Natural killer cell (primary cell): Measurements from ENCODE around the gene MAGEC3. TPM values are rescaled to one million over a fixed set of nuclear protein-coding genes. Genes with fewer than 3 reads are reported as not detected.
"Not testable (repeated sequence)": the region's sequence is repeated elsewhere in the genome, so short reads cannot be mapped to it uniquely, and the experiment has no call there.

Experiments used
- ATAC-seq, 3 donors: fragments of 150-1000 bp in 2 of 3; fragments of 200-7000 bp in 1 of 3; cut with Tn5 transposase; 1 replicate in 1 of 3; 2 replicates in 2 of 3; pipeline ENCODE4 v1.10.0; 2021; ENCODE audit warnings: mild to moderate bottlenecking in 2 of 3, moderate library complexity in 2 of 3
- DNase-seq, 2 donors: peaks; one replicate each; pipeline versions ENCODE4 v3.0.0 to v3.0.0-alpha.2; 2013 to 2021; ENCODE audit warnings: mixed read lengths in 1 of 2
- H3K27ac ChIP-seq: one replicate; pipeline ENCODE4 v1.5.1; 2013; ENCODE audit warnings: mild to moderate bottlenecking, low read length
- H3K27me3 ChIP-seq: one replicate; pipeline ENCODE4 v1.6.1; 2013; ENCODE audit warnings: low read length; ENCODE audit not compliant: control insufficient read depth, insufficient read depth
- H3K36me3 ChIP-seq: one replicate; pipeline ENCODE4 v1.6.1; 2013; ENCODE audit warnings: low read length; ENCODE audit not compliant: control insufficient read depth, insufficient read depth
- H3K4me1 ChIP-seq: one replicate; pipeline ENCODE4 v1.6.1; 2013; ENCODE audit warnings: low read length; ENCODE audit not compliant: control insufficient read depth, insufficient read depth
- H3K4me3 ChIP-seq: one replicate; pipeline ENCODE4 v1.5.1; 2013; ENCODE audit warnings: low read length
- H3K9me3 ChIP-seq: one replicate; pipeline ENCODE4 v1.6.1; 2013; ENCODE audit warnings: low read length; ENCODE audit not compliant: control insufficient read depth, insufficient read depth
- H3K27ac Mint-ChIP-seq, 2 donors: one replicate each; pipeline ENCODE4 v1.8.0; 2022; ENCODE audit warnings: mild to moderate bottlenecking in 2 of 2, mixed read lengths in 2 of 2, moderate library complexity in 1 of 2
- H3K27me3 Mint-ChIP-seq, 2 donors: one replicate each; pipeline ENCODE4 v1.8.0; 2022; ENCODE audit warnings: low read depth in 2 of 2, mixed read lengths in 2 of 2
- H3K36me3 Mint-ChIP-seq: one replicate; pipeline ENCODE4 v1.8.0; 2022; ENCODE audit warnings: mixed read lengths
- H3K4me1 Mint-ChIP-seq, 2 donors: one replicate each; pipeline ENCODE4 v1.8.0; 2022; ENCODE audit warnings: mixed read lengths in 2 of 2
- H3K4me3 Mint-ChIP-seq: one replicate; pipeline ENCODE4 v1.8.0; 2022; ENCODE audit warnings: mild to moderate bottlenecking, moderate library complexity, mixed read lengths
- H3K9me3 Mint-ChIP-seq, 2 donors: one replicate each; pipeline ENCODE4 v1.8.0; 2022; ENCODE audit warnings: mixed read lengths in 2 of 2
- CTCF ChIP-seq: fragments of 200-600 bp; IDR thresholded peaks from one replicate; pipeline ENCODE4 v1.8.0; 2022; ENCODE audit warnings: antibody characterized with exemption
- WGBS: methylation state at CpG from one replicate; pipeline ENCODE4 v1.1.7; 2013; ENCODE audit warnings: missing lambda C conversion rate; ENCODE audit not compliant: insufficient coverage; 5-methylcytosine and 5-hydroxymethylcytosine counted together
- intact Hi-C: fragments of 100-400 bp; cut with micrococcal nuclease; formaldehyde crosslinking; loops from one replicate; pipeline ENCODE4 v1.14.2; 2022
- total RNA-seq, 4 donors: library from RNA; stranded (reverse); fragments of 120-200 nt in 1 of 4; gene quantifications; one replicate each; pipeline versions ENCODE4 v1.2.3 to v1.2.4, GENCODE V29; 2013 to 2022

The MAGEC3 gene
- total RNA-seq, 3 donors from 2014 or later (not counting 1 experiment from before 2014, with no cell fraction given): not detected

DNA sequence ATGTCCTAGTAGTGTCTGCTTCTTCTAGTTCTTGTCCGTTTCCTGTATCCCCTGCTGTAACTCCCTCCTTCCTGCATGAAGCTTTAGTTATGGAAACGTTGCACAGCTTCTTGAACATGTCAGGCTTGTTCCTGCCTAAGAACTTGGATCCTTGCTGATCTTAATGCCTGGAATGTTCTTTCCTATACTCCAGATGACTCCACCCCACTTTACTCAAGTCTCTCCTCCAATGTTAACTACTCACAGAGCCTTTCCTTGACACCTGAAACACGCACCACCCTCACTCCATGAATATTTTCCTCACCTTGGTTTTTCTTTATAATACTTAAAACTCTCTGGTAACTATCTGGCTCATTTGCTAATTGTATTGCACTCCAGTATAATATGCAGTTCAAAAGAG is 19.4 kb downstream of the MAGEC3 start:
- Mint-ChIP-seq H3K4me1 (no peaks in the 10 kb centered on the region), H3K27me3 (peaks cover 0 to 5% of the 10 kb centered on the region in 2 donors), H3K27ac (no peak overlapping the region), H3K36me3 (no peaks in the 10 kb centered on the region), H3K9me3 (peaks cover under 1 to 10% of the 10 kb centered on the region in 2 donors), H3K4me3 (no peak overlapping the region)
- H3K4me3 ChIP-seq: no peak overlapping the region
- H3K27me3 ChIP-seq: no peaks in the 10 kb centered on the region
- ATAC-seq (no peak), DNase-seq (no peak)
- H3K9me3 ChIP-seq: no peaks in the 10 kb centered on the region
- no peaks in the 10 kb centered on the region for H3K4me1 ChIP-seq
- WGBS: 69% methylated on average over 3 of the region's 3 CpGs
- intact Hi-C loops: no loop called here
- no peak overlapping the region for H3K27ac ChIP-seq
- H3K36me3 ChIP-seq: no peaks in the 10 kb centered on the region
- TF ChIP-seq CTCF: no peak

- Histone ChIP-seq H3K27ac (no peak overlapping the region), H3K4me3 (no peak overlapping the region), H3K9me3 (no peaks in the 10 kb centered on the region), H3K27me3 (no peaks in the 10 kb centered on the region), H3K4me1 (no peaks in the 10 kb centered on the region), H3K36me3 (no peaks in the 10 kb centered on the region)
- DNase-seq (no peak), ATAC-seq (no peak)
- Mint-ChIP-seq H3K27ac (no peak overlapping the region), H3K27me3 (no peaks in the 10 kb centered on the region), H3K4me1 (no peaks in the 10 kb centered on the region), H3K4me3 (no peak overlapping the region), H3K9me3 (peaks cover 0 to 3% of the 10 kb centered on the region in 2 donors), H3K36me3 (no peaks in the 10 kb centered on the region)
- WGBS: 53% methylated on average over 3 of the region's 5 CpGs
- intact Hi-C loops: no loop called here
- TF ChIP-seq CTCF: no peak
Observed at GRCh38 chrX:141879616-141880015, 41.5 kb downstream of the MAGEC3 start.

GRCh38 chrX:141888811-141889210 is 50.7 kb downstream of the MAGEC3 start:
- intact Hi-C loops, H3K27me3 Mint-ChIP-seq, H3K9me3 ChIP-seq, H3K9me3 Mint-ChIP-seq, H3K4me3 ChIP-seq, H3K36me3 Mint-ChIP-seq, H3K36me3 ChIP-seq, H3K27me3 ChIP-seq, H3K4me1 Mint-ChIP-seq, H3K27ac Mint-ChIP-seq, H3K4me3 Mint-ChIP-seq, H3K27ac ChIP-seq, DNase-seq, ATAC-seq, H3K4me1 ChIP-seq: not testable (repeated sequence)
- 72% methylated on average over 5 of the region's 5 CpGs for WGBS

GRCh38 chrX:141894733-141895132 is 56.6 kb downstream of the MAGEC3 start:
- no peak for ATAC-seq
- WGBS: 84% methylated on average over 6 of the region's 7 CpGs
- H3K36me3 ChIP-seq: no peaks in the 10 kb centered on the region
- Mint-ChIP-seq H3K36me3 (no peaks in the 10 kb centered on the region), H3K9me3 (no peaks in the 10 kb centered on the region), H3K4me1 (no peaks in the 10 kb centered on the region), H3K4me3 (no peak overlapping the region), H3K27me3 (no peaks in the 10 kb centered on the region), H3K27ac (no peak overlapping the region)
- TF ChIP-seq CTCF: no peak
- H3K27ac ChIP-seq: no peak overlapping the region
- no peaks in the 10 kb centered on the region for H3K27me3 ChIP-seq
- no peak overlapping the region for H3K4me3 ChIP-seq
- H3K9me3 ChIP-seq: peaks cover 2% of the 10 kb centered on the region
- intact Hi-C loops: no loop called here
- no peak for DNase-seq
- H3K4me1 ChIP-seq: no peaks in the 10 kb centered on the region
